K562 (cell line): ENCODE measurements around the gene RBSN. TPM values are rescaled to one million over a fixed set of nuclear protein-coding genes. Genes with fewer than 3 reads are reported as not detected.

Source experiments
- BMI1 ChIP-seq: fragments of 150-350 bp; IDR thresholded peaks from 2 replicates; pipeline ENCODE4 v1.6.1; 2014; ENCODE audit warnings: low read length
- CREBBP ChIP-seq: IDR thresholded peaks from one replicate; pipeline ENCODE4 v1.6.1; 2012; ENCODE audit warnings: low read depth, mild to moderate bottlenecking, control low read depth, inconsistent platforms, low read length
- KDM1A ChIP-seq, 2 experiments: fragments of 450-650 bp; IDR thresholded peaks; 2 replicates each; pipeline ENCODE4 v1.6.1; 2016; ENCODE audit warnings: mild to moderate bottlenecking in 2 of 2
- MTA1 ChIP-seq: fragments of 450-650 bp; IDR thresholded peaks from 2 replicates; pipeline ENCODE4 v1.6.1; 2017; ENCODE audit warnings: borderline replicate concordance
- NCOA1 ChIP-seq: fragments of 450-650 bp; IDR thresholded peaks from 2 replicates; pipeline ENCODE4 v1.6.1; 2016; ENCODE audit warnings: low read depth
- NR4A1 ChIP-seq, 2 experiments: fragments of 250-450 bp in 1 of 2; fragments of 450-650 bp in 1 of 2; sonication (Bioruptor Pico) in 1 of 2; IDR thresholded peaks; 2 replicates each; pipeline versions ENCODE4 v1.4.0 to v1.6.1; 2016 to 2020; ENCODE audit warnings: mild to moderate bottlenecking in 2 of 2, missing compliant biosample characterization in 1 of 2, missing genetic modification characterization in 1 of 2, moderate library complexity in 1 of 2
- SMARCC2 ChIP-seq: fragments of 450-650 bp; IDR thresholded peaks from 2 replicates; pipeline ENCODE4 v1.6.1; 2017; ENCODE audit warnings: antibody characterized with exemption, moderate library complexity, mild to moderate bottlenecking, low read depth
- SPI1 ChIP-seq: IDR thresholded peaks from 2 replicates; pipeline ENCODE4 v1.6.1; 2011; ENCODE audit warnings: low read depth, low read length, control low read depth, borderline replicate concordance
- SRSF7 ChIP-seq: fragments of 200-400 bp; formaldehyde crosslinking; optimal IDR thresholded peaks from 2 replicates; pipeline ENCODE3; 2017; ENCODE audit warnings: mild to moderate bottlenecking, low read depth, low read length
- SRSF9 ChIP-seq: fragments of 200-400 bp; formaldehyde crosslinking; IDR thresholded peaks from 2 replicates; pipeline ENCODE4 v1.6.1; 2017; ENCODE audit warnings: low read depth, low read length, borderline replicate concordance
- TCF7 ChIP-seq: sonication (generic); IDR thresholded peaks from 2 replicates; pipeline ENCODE4 v1.6.1; 2016; ENCODE audit warnings: antibody characterized with exemption, borderline replicate concordance
- ZNF140 ChIP-seq: fragments of 250-450 bp; sonication (Bioruptor Pico); IDR thresholded peaks from 2 replicates; pipeline ENCODE4 v1.8.0; 2021; ENCODE audit warnings: moderate library complexity, mild to moderate bottlenecking, inconsistent platforms
- ZNF23 ChIP-seq: fragments of 250-450 bp; sonication (Bioruptor Pico); IDR thresholded peaks from 2 replicates; pipeline ENCODE4 v1.4.0; 2020; ENCODE audit warnings: mild to moderate bottlenecking
- ZNF444 ChIP-seq: fragments of 250-450 bp; sonication (Bioruptor Pico); IDR thresholded peaks from 2 replicates; pipeline ENCODE4 v1.4.0; 2020; ENCODE audit warnings: mild to moderate bottlenecking, moderate library complexity
- polyA plus RNA-seq, 8 experiments: library from polyadenylated mRNA; depleted of rRNA in 4 of 8; stranded (reverse) in 5 of 8; unstranded in 3 of 8; fragments of >200 nt; fragmentation: Nextera tagmentation in 2 of 8; fragmentation: Illumina TruSeq in 1 of 8; extraction: Ambion mirVana in 2 of 8; extraction: Trizol in 1 of 8; gene quantifications; 2 replicates each; pipeline versions ENCODE4 v1.2.1 to v1.2.3, GENCODE V29; 2011 to 2014; ENCODE audit warnings: inconsistent platforms in 1 of 8, missing spikeins in 1 of 8
- total RNA-seq, 7 experiments: library from RNA; depleted of rRNA in 6 of 7; stranded (reverse); fragments of >200 nt in 6 of 7; fragmentation: Illumina TruSeq in 2 of 7; extraction: Trizol in 2 of 7; gene quantifications; 2 replicates each; pipeline versions ENCODE4 v1.2.1 to v1.2.3, GENCODE V29; 2011 to 2021; ENCODE audit warnings: low replicate concordance in 1 of 7
- TF ChIP-seq, protein P1 (sequence below): IDR thresholded peaks from 2 replicates; pipeline ENCODE4 v1.6.1; 2016; ENCODE audit warnings: missing genetic modification characterization, missing compliant biosample characterization
- TF ChIP-seq, protein P2 (sequence below): fragments of 450-650 bp; IDR thresholded peaks from 2 replicates; pipeline ENCODE4 v1.6.1; 2014; ENCODE audit warnings: low read depth, mild to moderate bottlenecking, moderate library complexity, borderline replicate concordance
- TF ChIP-seq, protein P3 (sequence below): fragments of 450-650 bp; IDR thresholded peaks from 2 replicates; pipeline ENCODE4 v1.6.1; 2016; ENCODE audit warnings: mild to moderate bottlenecking
- TF ChIP-seq, protein P4 (sequence below): fragments of 450-650 bp; formaldehyde crosslinking; IDR thresholded peaks from 2 replicates; pipeline ENCODE4 v1.4.0; 2022; ENCODE audit warnings: missing genetic modification characterization
- TF ChIP-seq, protein P5 (sequence below): fragments of 450-650 bp; conservative IDR thresholded peaks from 2 replicates; pipeline ENCODE4 v1.6.1; 2016; ENCODE audit warnings: missing genetic modification characterization, low read depth, mild to moderate bottlenecking, control low read depth, missing compliant biosample characterization

The RBSN gene
- total and polyA plus RNA-seq, 9 of the 15 experiments (the other 6 are each of a cell fraction or from before 2014, with no cell fraction given), result 2.9 to 19.6 (median 15.0) TPM

DNA sequence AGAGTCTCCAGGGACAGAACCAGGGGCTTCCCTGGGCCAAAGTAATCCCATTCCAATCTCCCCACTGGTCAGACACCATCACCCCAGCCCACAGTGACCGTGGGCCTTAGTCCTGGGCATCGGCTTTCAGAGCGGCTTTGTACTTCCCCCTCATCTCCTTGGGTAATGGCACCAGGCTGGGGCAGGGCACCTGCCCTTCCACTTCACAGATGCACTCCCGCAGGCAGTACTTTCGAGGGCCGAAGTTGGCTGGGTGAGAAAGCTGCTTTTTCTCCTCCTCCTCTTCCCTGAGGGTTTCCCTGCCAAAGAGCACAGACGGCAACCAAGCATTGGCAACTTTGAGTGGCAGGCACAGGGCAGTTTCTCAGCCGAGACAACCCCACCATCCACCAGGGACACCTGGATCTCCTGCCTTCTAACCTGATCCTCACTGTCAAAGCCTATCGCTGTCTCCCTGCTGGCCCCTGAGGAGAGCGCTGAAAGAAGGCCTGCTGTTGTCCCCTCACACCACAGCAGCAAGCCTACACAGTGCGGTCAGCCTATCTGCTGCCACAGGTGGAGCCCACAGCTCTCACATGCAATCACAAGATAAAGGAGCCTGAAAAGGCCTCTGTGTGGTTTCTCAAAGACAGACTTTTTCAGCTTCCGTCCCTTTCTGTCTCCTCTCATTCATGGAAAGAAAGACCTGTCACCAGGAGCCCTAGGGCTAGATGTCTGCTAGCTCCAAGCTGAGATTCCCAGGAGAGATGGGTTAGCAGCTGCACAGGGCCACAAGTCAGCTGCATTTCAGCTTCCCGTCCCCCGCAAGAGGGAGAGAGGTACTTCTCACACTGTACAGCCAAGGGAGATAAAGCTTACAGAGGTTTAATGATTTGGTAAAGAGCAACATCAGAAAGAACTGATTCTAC lies 46.4 kb downstream of the RBSN start (continued):
- no peak for TF ChIP-seq CREBBP
- peak; percentile 92 for TF ChIP-seq SMARCC2
- TF ChIP-seq ZNF23 (CRISPR knock-in tag), result peak; percentile 59; the same call in 1 of the 2 replicates
- TF ChIP-seq, protein P1, sequence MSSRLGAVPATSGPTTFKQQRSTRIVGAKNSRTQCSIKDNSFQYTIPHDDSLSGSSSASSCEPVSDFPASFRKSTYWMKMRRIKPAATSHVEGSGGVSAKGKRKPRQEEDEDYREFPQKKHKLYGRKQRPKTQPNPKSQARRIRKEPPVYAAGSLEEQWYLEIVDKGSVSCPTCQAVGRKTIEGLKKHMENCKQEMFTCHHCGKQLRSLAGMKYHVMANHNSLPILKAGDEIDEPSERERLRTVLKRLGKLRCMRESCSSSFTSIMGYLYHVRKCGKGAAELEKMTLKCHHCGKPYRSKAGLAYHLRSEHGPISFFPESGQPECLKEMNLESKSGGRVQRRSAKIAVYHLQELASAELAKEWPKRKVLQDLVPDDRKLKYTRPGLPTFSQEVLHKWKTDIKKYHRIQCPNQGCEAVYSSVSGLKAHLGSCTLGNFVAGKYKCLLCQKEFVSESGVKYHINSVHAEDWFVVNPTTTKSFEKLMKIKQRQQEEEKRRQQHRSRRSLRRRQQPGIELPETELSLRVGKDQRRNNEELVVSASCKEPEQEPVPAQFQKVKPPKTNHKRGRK (tag), result no peak
- TF ChIP-seq, protein P2, sequence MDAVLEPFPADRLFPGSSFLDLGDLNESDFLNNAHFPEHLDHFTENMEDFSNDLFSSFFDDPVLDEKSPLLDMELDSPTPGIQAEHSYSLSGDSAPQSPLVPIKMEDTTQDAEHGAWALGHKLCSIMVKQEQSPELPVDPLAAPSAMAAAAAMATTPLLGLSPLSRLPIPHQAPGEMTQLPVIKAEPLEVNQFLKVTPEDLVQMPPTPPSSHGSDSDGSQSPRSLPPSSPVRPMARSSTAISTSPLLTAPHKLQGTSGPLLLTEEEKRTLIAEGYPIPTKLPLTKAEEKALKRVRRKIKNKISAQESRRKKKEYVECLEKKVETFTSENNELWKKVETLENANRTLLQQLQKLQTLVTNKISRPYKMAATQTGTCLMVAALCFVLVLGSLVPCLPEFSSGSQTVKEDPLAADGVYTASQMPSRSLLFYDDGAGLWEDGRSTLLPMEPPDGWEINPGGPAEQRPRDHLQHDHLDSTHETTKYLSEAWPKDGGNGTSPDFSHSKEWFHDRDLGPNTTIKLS, result peak; percentile 41; the same call in 1 of the 2 replicates
- peak; percentile 87; the same call in 1 of the 2 replicates for TF ChIP-seq TCF7
- no peak for TF ChIP-seq NR4A1 (CRISPR knock-in tag; IDR thresholded peaks at IDR 0.05)
- TF ChIP-seq NR4A1 (tag; IDR thresholded peaks at IDR 0.05), result no peak
- TF ChIP-seq, protein P3, sequence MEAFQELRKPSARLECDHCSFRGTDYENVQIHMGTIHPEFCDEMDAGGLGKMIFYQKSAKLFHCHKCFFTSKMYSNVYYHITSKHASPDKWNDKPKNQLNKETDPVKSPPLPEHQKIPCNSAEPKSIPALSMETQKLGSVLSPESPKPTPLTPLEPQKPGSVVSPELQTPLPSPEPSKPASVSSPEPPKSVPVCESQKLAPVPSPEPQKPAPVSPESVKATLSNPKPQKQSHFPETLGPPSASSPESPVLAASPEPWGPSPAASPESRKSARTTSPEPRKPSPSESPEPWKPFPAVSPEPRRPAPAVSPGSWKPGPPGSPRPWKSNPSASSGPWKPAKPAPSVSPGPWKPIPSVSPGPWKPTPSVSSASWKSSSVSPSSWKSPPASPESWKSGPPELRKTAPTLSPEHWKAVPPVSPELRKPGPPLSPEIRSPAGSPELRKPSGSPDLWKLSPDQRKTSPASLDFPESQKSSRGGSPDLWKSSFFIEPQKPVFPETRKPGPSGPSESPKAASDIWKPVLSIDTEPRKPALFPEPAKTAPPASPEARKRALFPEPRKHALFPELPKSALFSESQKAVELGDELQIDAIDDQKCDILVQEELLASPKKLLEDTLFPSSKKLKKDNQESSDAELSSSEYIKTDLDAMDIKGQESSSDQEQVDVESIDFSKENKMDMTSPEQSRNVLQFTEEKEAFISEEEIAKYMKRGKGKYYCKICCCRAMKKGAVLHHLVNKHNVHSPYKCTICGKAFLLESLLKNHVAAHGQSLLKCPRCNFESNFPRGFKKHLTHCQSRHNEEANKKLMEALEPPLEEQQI, result peak; percentile 91
- TF ChIP-seq SPI1, result 0 out of 2 replicates have a peak, but pooled peaks have one; percentile 3
- peak; percentile 92 for TF ChIP-seq NCOA1
- TF ChIP-seq BMI1, result no peak
- no peak for TF ChIP-seq SRSF7
- peak; percentile 90 to 93 for TF ChIP-seq KDM1A (IDR thresholded peaks at IDR 0.05)
- TF ChIP-seq ZNF140 (CRISPR knock-in tag), result no peak
- TF ChIP-seq, protein P4, sequence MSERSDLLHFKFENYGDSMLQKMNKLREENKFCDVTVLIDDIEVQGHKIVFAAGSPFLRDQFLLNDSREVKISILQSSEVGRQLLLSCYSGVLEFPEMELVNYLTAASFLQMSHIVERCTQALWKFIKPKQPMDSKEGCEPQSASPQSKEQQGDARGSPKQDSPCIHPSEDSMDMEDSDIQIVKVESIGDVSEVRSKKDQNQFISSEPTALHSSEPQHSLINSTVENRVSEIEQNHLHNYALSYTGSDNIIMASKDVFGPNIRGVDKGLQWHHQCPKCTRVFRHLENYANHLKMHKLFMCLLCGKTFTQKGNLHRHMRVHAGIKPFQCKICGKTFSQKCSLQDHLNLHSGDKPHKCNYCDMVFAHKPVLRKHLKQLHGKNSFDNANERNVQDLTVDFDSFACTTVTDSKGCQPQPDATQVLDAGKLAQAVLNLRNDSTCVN (CRISPR knock-in tag), result no peak
- TF ChIP-seq ZNF444 (CRISPR knock-in tag), result 0 out of 2 replicates have a peak, but pooled peaks have one; percentile 56
- TF ChIP-seq, protein P5, sequence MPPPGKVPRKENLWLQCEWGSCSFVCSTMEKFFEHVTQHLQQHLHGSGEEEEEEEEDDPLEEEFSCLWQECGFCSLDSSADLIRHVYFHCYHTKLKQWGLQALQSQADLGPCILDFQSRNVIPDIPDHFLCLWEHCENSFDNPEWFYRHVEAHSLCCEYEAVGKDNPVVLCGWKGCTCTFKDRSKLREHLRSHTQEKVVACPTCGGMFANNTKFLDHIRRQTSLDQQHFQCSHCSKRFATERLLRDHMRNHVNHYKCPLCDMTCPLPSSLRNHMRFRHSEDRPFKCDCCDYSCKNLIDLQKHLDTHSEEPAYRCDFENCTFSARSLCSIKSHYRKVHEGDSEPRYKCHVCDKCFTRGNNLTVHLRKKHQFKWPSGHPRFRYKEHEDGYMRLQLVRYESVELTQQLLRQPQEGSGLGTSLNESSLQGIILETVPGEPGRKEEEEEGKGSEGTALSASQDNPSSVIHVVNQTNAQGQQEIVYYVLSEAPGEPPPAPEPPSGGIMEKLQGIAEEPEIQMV (tag), result no peak
- no peak for TF ChIP-seq SRSF9
- TF ChIP-seq MTA1, result peak; percentile 51; the same call in 1 of the 2 replicates
